K562 (cell line): ENCODE data around the gene IRS1. TPM values are rescaled to one million over a fixed set of nuclear protein-coding genes. Genes with fewer than 3 reads are reported as not detected.

Experiments
- ATAC-seq: fragments of 200-7000 bp; cut with Tn5 transposase; 3 replicates; pipeline ENCODE4 v1.9.1; 2020; ENCODE audit warnings: moderate library complexity
- BruUV-seq: library from RNA; stranded (reverse); fragments of 400-500 nt; replicated peaks from 2 replicates; lab custom pipeline; 2021; lab: Mats Ljungman, UMichigan
- CTCF ChIA-PET: fragments of 300-600 bp; formaldehyde crosslinking; extraction: SDS; loops from one replicate; lab custom pipeline; 2021; ENCODE audit warnings: low intra/inter-chr PET ratio; lab: Yijun Ruan, JAX
- POLR2A ChIA-PET: fragments of 300-600, 350-650 bp; sonication (Branson Sonifier 250); formaldehyde crosslinking; extraction: SDS; loops from one replicate; lab custom pipeline; 2021; ENCODE audit warnings: antibody characterized with exemption, inconsistent platforms; lab: Yijun Ruan, JAX
- DNase-seq, 4 experiments: peaks; one replicate each; pipeline versions ENCODE4 v3.0.0 to v3.0.0-alpha.2; 2011 to 2018; ENCODE audit warnings: low spot score in 3 of 4, mixed read lengths in 3 of 4; ENCODE audit errors: extremely low read depth in 1 of 4
- FAIRE-seq: peaks from 2 replicates; lab custom pipeline; 2011; peaks lifted over from hg19 to GRCh38; lab: Jason Lieb, UNC
- H2AFZ ChIP-seq: 2 replicates; pipeline ENCODE4 v1.6.0; 2011; ENCODE audit warnings: low read depth, low read length, control low read depth, inconsistent platforms
- H3K27ac ChIP-seq: fragments of 200-600 bp; 3 replicates; pipeline ENCODE4 v1.8.0; 2011; ENCODE audit warnings: low read depth, mild to moderate bottlenecking, control low read depth, inconsistent platforms, low read length, moderate library complexity, mixed read lengths; ENCODE audit errors: extremely low read depth
- H3K27me3 ChIP-seq, 2 experiments: fragments of 300-600 bp in 1 of 2; 2 replicates in 1 of 2; 3 replicates in 1 of 2; pipeline versions ENCODE4 v1.6.0 to v1.8.0; 2011; ENCODE audit warnings: inconsistent platforms in 2 of 2, low read length in 2 of 2, mild to moderate bottlenecking in 1 of 2, mixed read lengths in 1 of 2, moderate library complexity in 1 of 2; ENCODE audit not compliant: control insufficient read depth in 2 of 2, insufficient read depth in 2 of 2
- H3K36me3 ChIP-seq: fragments of 300-600 bp; 3 replicates; pipeline ENCODE4 v1.8.0; 2011; ENCODE audit warnings: mild to moderate bottlenecking, low read length, inconsistent platforms; ENCODE audit not compliant: control insufficient read depth, insufficient read depth
- H3K4me1 ChIP-seq, 2 experiments: fragments of 200-600 bp in 1 of 2; replicated peaks in 1 of 2; 2 replicates in 1 of 2; 3 replicates in 1 of 2; pipeline versions ENCODE4 v1.5.1 to v1.8.0; 2011; ENCODE audit warnings: inconsistent platforms in 2 of 2, low read length in 2 of 2, mild to moderate bottlenecking in 1 of 2, mixed read lengths in 1 of 2, moderate library complexity in 1 of 2; ENCODE audit not compliant: control insufficient read depth in 2 of 2, insufficient read depth in 2 of 2
- H3K4me2 ChIP-seq: 2 replicates; pipeline ENCODE4 v1.6.1; 2011; ENCODE audit warnings: low read length, control low read depth, inconsistent platforms, mixed read lengths; ENCODE audit not compliant: insufficient read depth
- H3K4me3 ChIP-seq: fragments of 200-600 bp; sonication (generic), shearing (Covaris generic); 2 replicates; pipeline ENCODE4 v1.5.1; 2016; ENCODE audit warnings: control low read depth, inconsistent platforms
- H3K79me2 ChIP-seq: fragments of 200-600 bp; 3 replicates; pipeline ENCODE4 v1.8.0; 2011; ENCODE audit warnings: low read length, inconsistent platforms; ENCODE audit not compliant: control insufficient read depth, insufficient read depth
- H3K9ac ChIP-seq, 2 experiments: 2 replicates each; pipeline versions ENCODE4 v1.6.0 to v1.6.1; 2011; ENCODE audit warnings: low read depth in 2 of 2, low read length in 2 of 2, control low read depth in 1 of 2, inconsistent platforms in 1 of 2, mild to moderate bottlenecking in 1 of 2, mixed read lengths in 1 of 2; ENCODE audit not compliant: insufficient read depth in 1 of 2
- H3K9me1 ChIP-seq: one replicate; pipeline ENCODE4 v1.6.0; 2011; ENCODE audit warnings: inconsistent platforms, mild to moderate bottlenecking, low read length, moderate library complexity; ENCODE audit not compliant: control insufficient read depth, insufficient read depth
- H3K9me3 ChIP-seq: replicated peaks from 2 replicates; pipeline ENCODE4 v1.5.1; 2011; ENCODE audit warnings: low read depth, low read length, inconsistent platforms; ENCODE audit not compliant: control insufficient read depth, insufficient read depth
- H4K20me1 ChIP-seq: replicated peaks from 2 replicates; pipeline ENCODE4 v1.6.1; 2011; ENCODE audit warnings: low read length, inconsistent platforms, mixed read lengths; ENCODE audit not compliant: control insufficient read depth, insufficient read depth
- BCL6 ChIP-seq: fragments of 250-450 bp; sonication (Bioruptor Pico); IDR thresholded peaks from 2 replicates; pipeline ENCODE4 v1.4.0; 2020
- BHLHE40 ChIP-seq: IDR thresholded peaks from 2 replicates; pipeline ENCODE4 v1.6.1; 2011; ENCODE audit warnings: low read length, improper control_type of control experiment
- E2F3 ChIP-seq: fragments of 250-450 bp; sonication (Bioruptor Pico); IDR thresholded peaks from 2 replicates; pipeline ENCODE4 v1.4.0; 2020; ENCODE audit warnings: mild to moderate bottlenecking
- POLR2AphosphoS5 ChIP-seq: IDR thresholded peaks from 2 replicates; pipeline ENCODE4 v1.6.1; 2011; ENCODE audit warnings: mild to moderate bottlenecking, low read depth, low read length, moderate library complexity; ENCODE audit not compliant: control insufficient read depth, insufficient read depth
- RBFOX2 ChIP-seq: fragments of 200-400 bp; formaldehyde crosslinking; IDR thresholded peaks from 2 replicates; pipeline ENCODE4 v1.6.1; 2017; ENCODE audit warnings: low read depth, mild to moderate bottlenecking, low read length, moderate library complexity
- TCFL5 ChIP-seq: fragments of 250-450 bp; sonication (Bioruptor Pico); conservative IDR thresholded peaks from 2 replicates; pipeline ENCODE4 v1.6.1; 2021; ENCODE audit warnings: mild to moderate bottlenecking, moderate library complexity, matching md5 sums
- ZNF197 ChIP-seq: fragments of 200-800 bp; sonication (Bioruptor generic); IDR thresholded peaks from 2 replicates; pipeline ENCODE4 v1.6.1; 2016; ENCODE audit warnings: low read depth, missing genetic modification characterization, missing compliant biosample characterization
- ZNF384 ChIP-seq: IDR thresholded peaks from 2 replicates; pipeline ENCODE4 v1.6.1; 2012; ENCODE audit warnings: low read depth, low read length, improper control_type of control experiment
- ZNF41 ChIP-seq: fragments of 250-450 bp; sonication (Bioruptor Pico); conservative IDR thresholded peaks from 2 replicates; pipeline ENCODE4 v1.4.0; 2020; ENCODE audit warnings: mild to moderate bottlenecking
- ZNF696 ChIP-seq: fragments of 250-450 bp; sonication (Bioruptor Pico); conservative IDR thresholded peaks from 2 replicates; pipeline ENCODE4 v1.4.0; 2020; ENCODE audit warnings: mild to moderate bottlenecking, moderate library complexity
- ZNF707 ChIP-seq: fragments of 250-450 bp; sonication (Bioruptor Pico); conservative IDR thresholded peaks from 2 replicates; pipeline ENCODE4 v1.8.0; 2022; ENCODE audit warnings: inconsistent platforms, mild to moderate bottlenecking, moderate library complexity
- ZNF740 ChIP-seq, 3 experiments: fragments of 200-800 bp in 1 of 3; sonication (Bioruptor generic) in 1 of 3; sonication (generic) in 1 of 3; formaldehyde crosslinking in 1 of 3; IDR thresholded peaks; 2 replicates each; pipeline versions ENCODE4 v1.6.1 to v1.8.0; 2016 to 2022; ENCODE audit warnings: mild to moderate bottlenecking in 2 of 3, missing compliant biosample characterization in 2 of 3, missing genetic modification characterization in 2 of 3, missing genetic modification reagents in 1 of 3
- WGBS: fragments of 100-300 bp; shearing (Covaris generic); methylation state at CpG from one replicate; pipeline ENCODE4 v1.1.6; 2016; ENCODE audit warnings: low coverage, mixed read lengths; ENCODE audit not compliant: insufficient coverage; ENCODE audit errors: missing lambda C conversion rate; 5-methylcytosine and 5-hydroxymethylcytosine counted together
- in situ Hi-C: fragments of 300-500 bp; cut with MboI; formaldehyde crosslinking; loops from 4 replicates; pipeline ENCODE4 v1.15.0; 2018; ENCODE audit warnings: inconsistent platforms, mixed read lengths
- intact Hi-C: fragments of 100-400 bp; cut with micrococcal nuclease; formaldehyde crosslinking; loops from 2 replicates; pipeline ENCODE4 v1.14.2; 2022
- polyA plus RNA-seq, 8 experiments: library from polyadenylated mRNA; depleted of rRNA in 4 of 8; stranded (reverse) in 5 of 8; unstranded in 3 of 8; fragments of >200 nt; fragmentation: Nextera tagmentation in 2 of 8; fragmentation: Illumina TruSeq in 1 of 8; extraction: Ambion mirVana in 2 of 8; extraction: Trizol in 1 of 8; gene quantifications; 2 replicates each; pipeline versions ENCODE4 v1.2.1 to v1.2.3, GENCODE V29; 2011 to 2014; ENCODE audit warnings: inconsistent platforms in 1 of 8, missing spikeins in 1 of 8
- total RNA-seq, 7 experiments: library from RNA; depleted of rRNA in 6 of 7; stranded (reverse); fragments of >200 nt in 6 of 7; fragmentation: Illumina TruSeq in 2 of 7; extraction: Trizol in 2 of 7; gene quantifications; 2 replicates each; pipeline versions ENCODE4 v1.2.1 to v1.2.3, GENCODE V29; 2011 to 2021; ENCODE audit warnings: low replicate concordance in 1 of 7
- TF ChIP-seq, protein P1 (sequence below): fragments of 450-650 bp; formaldehyde crosslinking; IDR thresholded peaks from 2 replicates; pipeline ENCODE4 v1.4.0; 2020; ENCODE audit warnings: mild to moderate bottlenecking
- TF ChIP-seq, protein P2 (sequence below): fragments of 250-450 bp; sonication (Bioruptor Pico); IDR thresholded peaks from 2 replicates; pipeline ENCODE4 v1.8.0; 2022; ENCODE audit warnings: inconsistent platforms

Gene IRS1
- total and polyA plus RNA-seq, 9 of the 15 experiments (the other 6 are each of a cell fraction or from before 2014, with no cell fraction given) = under 0.01 to 0.31 (median 0.08) TPM; not detected in 1

- DNase-seq = no peak
- Histone ChIP-seq H3K79me2 (no peaks in the 10 kb centered on the region), H3K4me1 (no peaks in the 10 kb centered on the region), H3K9ac (no peak overlapping the region), H2AFZ (no peak overlapping the region), H3K9me1 (no peaks in the 10 kb centered on the region), H3K9me3 (no peaks in the 10 kb centered on the region), H4K20me1 (no peaks in the 10 kb centered on the region), H3K27me3 (no peaks in the 10 kb centered on the region), H3K36me3 (no peaks in the 10 kb centered on the region), H3K4me3 (no peak overlapping the region), H3K27ac (no peak overlapping the region), H3K4me2 (no peak overlapping the region)
- in situ Hi-C loops (no loop called here), intact Hi-C loops (no loop called here)
- BruUV-seq = no TSS peak
- ChIA-PET CTCF (no interaction called here), POLR2A (no interaction called here)
- WGBS = 2% methylated on average over 9 of the region's 10 CpGs
- FAIRE-seq = no peak
- TF ChIP-seq E2F3 (CRISPR knock-in tag) (no peak), TCFL5 (CRISPR knock-in tag) (no peak), POLR2AphosphoS5 (no peak), RBFOX2 (no peak), ZNF740 (CRISPR knock-in tag; IDR thresholded peaks at IDR 0.05) (no peak), ZNF740 (tag; IDR thresholded peaks at IDR 0.05) (no peak), ZNF197 (CRISPR knock-in tag) (no peak), ZNF41 (CRISPR knock-in tag) (no peak), BCL6 (CRISPR knock-in tag) (no peak), ZNF707 (CRISPR knock-in tag) (no peak), ZNF384 (no peak), ZNF696 (CRISPR knock-in tag) (no peak), BHLHE40 (no peak)
- TF ChIP-seq, protein P1, sequence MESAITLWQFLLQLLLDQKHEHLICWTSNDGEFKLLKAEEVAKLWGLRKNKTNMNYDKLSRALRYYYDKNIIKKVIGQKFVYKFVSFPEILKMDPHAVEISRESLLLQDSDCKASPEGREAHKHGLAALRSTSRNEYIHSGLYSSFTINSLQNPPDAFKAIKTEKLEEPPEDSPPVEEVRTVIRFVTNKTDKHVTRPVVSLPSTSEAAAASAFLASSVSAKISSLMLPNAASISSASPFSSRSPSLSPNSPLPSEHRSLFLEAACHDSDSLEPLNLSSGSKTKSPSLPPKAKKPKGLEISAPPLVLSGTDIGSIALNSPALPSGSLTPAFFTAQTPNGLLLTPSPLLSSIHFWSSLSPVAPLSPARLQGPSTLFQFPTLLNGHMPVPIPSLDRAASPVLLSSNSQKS (CRISPR knock-in tag) = no peak
- TF ChIP-seq, protein P2, sequence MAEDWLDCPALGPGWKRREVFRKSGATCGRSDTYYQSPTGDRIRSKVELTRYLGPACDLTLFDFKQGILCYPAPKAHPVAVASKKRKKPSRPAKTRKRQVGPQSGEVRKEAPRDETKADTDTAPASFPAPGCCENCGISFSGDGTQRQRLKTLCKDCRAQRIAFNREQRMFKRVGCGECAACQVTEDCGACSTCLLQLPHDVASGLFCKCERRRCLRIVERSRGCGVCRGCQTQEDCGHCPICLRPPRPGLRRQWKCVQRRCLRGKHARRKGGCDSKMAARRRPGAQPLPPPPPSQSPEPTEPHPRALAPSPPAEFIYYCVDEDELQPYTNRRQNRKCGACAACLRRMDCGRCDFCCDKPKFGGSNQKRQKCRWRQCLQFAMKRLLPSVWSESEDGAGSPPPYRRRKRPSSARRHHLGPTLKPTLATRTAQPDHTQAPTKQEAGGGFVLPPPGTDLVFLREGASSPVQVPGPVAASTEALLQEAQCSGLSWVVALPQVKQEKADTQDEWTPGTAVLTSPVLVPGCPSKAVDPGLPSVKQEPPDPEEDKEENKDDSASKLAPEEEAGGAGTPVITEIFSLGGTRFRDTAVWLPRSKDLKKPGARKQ (CRISPR knock-in tag) = no peak
- ATAC-seq = no peak
Measured at GRCh38 chr2:226725126-226725860, 74.3 kb downstream of the IRS1 start.
